Suprapubic skin (tissue), 4 donors: Measurements from ENCODE around the gene PROP1. TPM values are rescaled to one million over a fixed set of nuclear protein-coding genes. Genes with fewer than 3 reads are reported as not detected.

Source experiments
- DNase-seq, 2 donors: peaks; one replicate each; pipeline ENCODE4 v3.0.0-alpha.2; 2019; ENCODE audit warnings: low spot score in 2 of 2
- H3K27ac ChIP-seq: fragments of 200-600 bp; sonication (generic); one replicate; pipeline ENCODE4 v1.5.1; 2019
- H3K27me3 ChIP-seq: fragments of 200-600 bp; sonication (generic); one replicate; pipeline ENCODE4 v1.5.1; 2019
- H3K36me3 ChIP-seq: fragments of 200-600 bp; sonication (generic); one replicate; pipeline ENCODE4 v1.5.1; 2019
- H3K4me1 ChIP-seq: fragments of 200-600 bp; sonication (generic); one replicate; pipeline ENCODE4 v1.5.1; 2019
- H3K4me3 ChIP-seq: fragments of 200-600 bp; sonication (generic); one replicate; pipeline ENCODE4 v1.5.1; 2019; ENCODE audit warnings: mild to moderate bottlenecking
- H3K9me3 ChIP-seq: fragments of 200-600 bp; sonication (generic); one replicate; pipeline ENCODE4 v1.5.1; 2019
- CTCF ChIP-seq, 2 donors: fragments of 200-600 bp in 1 of 2; fragments of 450-650 bp in 1 of 2; sonication (generic) in 1 of 2; IDR thresholded peaks; one replicate each; pipeline ENCODE4 v1.5.1; 2016 to 2019; ENCODE audit warnings: antibody characterized with exemption in 2 of 2, mild to moderate bottlenecking in 1 of 2, moderate library complexity in 1 of 2
- EP300 ChIP-seq: sonication (generic); formaldehyde crosslinking; IDR thresholded peaks from one replicate; pipeline ENCODE4 v1.6.1; 2017; ENCODE audit warnings: antibody characterized with exemption
- POLR2A ChIP-seq, 2 donors: fragments of 450-650 bp; IDR thresholded peaks; one replicate each; pipeline ENCODE4 v1.6.1; 2017; ENCODE audit warnings: antibody characterized with exemption in 2 of 2, mild to moderate bottlenecking in 2 of 2, moderate library complexity in 2 of 2
- POLR2AphosphoS5 ChIP-seq, 3 donors: sonication (generic); formaldehyde crosslinking; IDR thresholded peaks; one replicate each; pipeline ENCODE4 v1.6.1; 2017; ENCODE audit warnings: antibody characterized with exemption in 3 of 3
- WGBS: methylation state at CpG from one replicate; pipeline ENCODE4 v1.1.5; 2018; 5-methylcytosine and 5-hydroxymethylcytosine counted together
- total RNA-seq, 4 donors: library from RNA; depleted of rRNA; stranded (reverse); fragments of >200 nt; gene quantifications; one replicate each; pipeline ENCODE4 v1.1.0, GENCODE V29; 2016

PROP1 gene
- total RNA-seq, 4 donors from 2014 or later = not detected

GRCh38 chr5:177997319-177997670 lies 1.3 kb upstream of the PROP1 start:
- Histone ChIP-seq H3K27me3 (peaks cover 68% of the 10 kb centered on the region), H3K9me3 (no peaks in the 10 kb centered on the region), H3K36me3 (no peaks in the 10 kb centered on the region), H3K4me1 (no peaks in the 10 kb centered on the region), H3K27ac (no peak overlapping the region), H3K4me3 (no peak overlapping the region)
- no peak for TF ChIP-seq POLR2A (IDR thresholded peaks at IDR 0.05)
- TF ChIP-seq POLR2AphosphoS5 (IDR thresholded peaks at IDR 0.05) = no peak
- TF ChIP-seq CTCF (IDR thresholded peaks at IDR 0.05) = no peak
- TF ChIP-seq EP300 = no peak
- WGBS = 77% methylated on average over 6 of the region's 6 CpGs
- DNase-seq = no peak

GRCh38 chr5:177996660-177997318 lies 747 bp upstream of the PROP1 start:
- H3K4me1 ChIP-seq = no peaks in the 10 kb centered on the region
- DNase-seq = no peak
- no peak overlapping the region for H3K27ac ChIP-seq
- no peak overlapping the region for H3K4me3 ChIP-seq
- no peaks in the 10 kb centered on the region for H3K9me3 ChIP-seq
- no peak for TF ChIP-seq EP300
- TF ChIP-seq POLR2A (IDR thresholded peaks at IDR 0.05) = no peak
- TF ChIP-seq CTCF (IDR thresholded peaks at IDR 0.05) = no peak
- no peak for TF ChIP-seq POLR2AphosphoS5 (IDR thresholded peaks at IDR 0.05)
- H3K36me3 ChIP-seq = no peaks in the 10 kb centered on the region
- H3K27me3 ChIP-seq = peaks cover 66% of the 10 kb centered on the region
- whole genome bisulfite sequencing = 79% methylated on average over 7 of the region's 7 CpGs

GRCh38 chr5:177994561-177995190 lies 1.4 kb downstream of the PROP1 start:
- no peaks in the 10 kb centered on the region for H3K36me3 ChIP-seq
- no peaks in the 10 kb centered on the region for H3K4me1 ChIP-seq
- WGBS = 81% methylated on average over 10 of the region's 10 CpGs
- no peak for DNase-seq
- H3K27me3 ChIP-seq = peaks cover 50% of the 10 kb centered on the region
- TF ChIP-seq POLR2AphosphoS5 (IDR thresholded peaks at IDR 0.05) (no peak), EP300 (no peak), CTCF (IDR thresholded peaks at IDR 0.05) (no peak), POLR2A (IDR thresholded peaks at IDR 0.05) (no peak)
- no peak overlapping the region for H3K27ac ChIP-seq
- no peak overlapping the region for H3K4me3 ChIP-seq
- no peaks in the 10 kb centered on the region for H3K9me3 ChIP-seq

GRCh38 chr5:177994063-177994462 lies 2.0 kb downstream of the PROP1 start:
- TF ChIP-seq POLR2A (IDR thresholded peaks at IDR 0.05) (no peak), POLR2AphosphoS5 (IDR thresholded peaks at IDR 0.05) (no peak), EP300 (no peak), CTCF (IDR thresholded peaks at IDR 0.05) (no peak)
- 81% methylated on average over 9 of the region's 19 CpGs for WGBS
- Histone ChIP-seq H3K9me3 (no peaks in the 10 kb centered on the region), H3K27ac (no peak overlapping the region), H3K4me1 (no peaks in the 10 kb centered on the region), H3K4me3 (no peak overlapping the region), H3K27me3 (peaks cover 45% of the 10 kb centered on the region), H3K36me3 (no peaks in the 10 kb centered on the region)
- no peak for DNase-seq

- TF ChIP-seq EP300 (no peak), POLR2A (IDR thresholded peaks at IDR 0.05) (no peak), CTCF (IDR thresholded peaks at IDR 0.05) (no peak), POLR2AphosphoS5 (IDR thresholded peaks at IDR 0.05) (no peak)
- Histone ChIP-seq H3K36me3 (no peaks in the 10 kb centered on the region), H3K27ac (no peak overlapping the region), H3K4me3 (no peak overlapping the region), H3K27me3 (peaks cover 40% of the 10 kb centered on the region), H3K4me1 (no peaks in the 10 kb centered on the region), H3K9me3 (no peaks in the 10 kb centered on the region)
- 86% methylated on average over 6 of the region's 6 CpGs for WGBS
- DNase-seq = no peak
Observed at GRCh38 chr5:177992466-177992865, 3.6 kb downstream of the PROP1 start.
